Fibroblast of skin of abdomen (primary cell): ENCODE measurements around the gene STPG1.

Experiments
- DNase-seq: peaks from one replicate; pipeline ENCODE4 v3.0.0-alpha.2; 2013

Gene STPG1

GRCh38 chr1:24340770-24341169, 72.8 kb downstream of the STPG1 start:
- DNase-seq, result no peak

GRCh38 chr1:24339996-24340395, 73.6 kb downstream of the STPG1 start:
- no peak for DNase-seq

DNA sequence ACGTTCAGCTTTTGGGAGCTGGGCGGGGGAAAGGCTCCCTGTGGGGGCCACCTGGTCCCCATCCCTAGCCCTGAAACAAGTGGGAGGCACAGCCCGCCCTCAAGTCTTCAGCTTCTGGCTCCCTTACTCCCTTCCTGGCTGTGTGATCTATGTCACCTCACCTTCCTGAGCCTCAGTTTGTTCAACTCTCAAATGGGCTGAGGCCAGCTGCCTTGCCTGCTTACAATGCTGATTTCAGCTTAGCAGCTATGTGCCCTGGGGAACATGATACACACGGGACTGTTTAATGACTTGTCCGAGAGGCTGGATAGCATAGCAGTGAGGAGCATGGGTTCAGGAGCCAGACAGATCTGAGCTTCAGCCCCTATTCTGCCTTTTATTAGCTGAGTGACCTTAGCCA, 75.1 kb downstream of the STPG1 start:
- DNase-seq, result no peak

- no peak for DNase-seq
Measured at GRCh38 chr1:24337455-24337854, 76.1 kb downstream of the STPG1 start.

- no peak for DNase-seq
Measured at GRCh38 chr1:24336075-24336474, 77.5 kb downstream of the STPG1 start.

DNA sequence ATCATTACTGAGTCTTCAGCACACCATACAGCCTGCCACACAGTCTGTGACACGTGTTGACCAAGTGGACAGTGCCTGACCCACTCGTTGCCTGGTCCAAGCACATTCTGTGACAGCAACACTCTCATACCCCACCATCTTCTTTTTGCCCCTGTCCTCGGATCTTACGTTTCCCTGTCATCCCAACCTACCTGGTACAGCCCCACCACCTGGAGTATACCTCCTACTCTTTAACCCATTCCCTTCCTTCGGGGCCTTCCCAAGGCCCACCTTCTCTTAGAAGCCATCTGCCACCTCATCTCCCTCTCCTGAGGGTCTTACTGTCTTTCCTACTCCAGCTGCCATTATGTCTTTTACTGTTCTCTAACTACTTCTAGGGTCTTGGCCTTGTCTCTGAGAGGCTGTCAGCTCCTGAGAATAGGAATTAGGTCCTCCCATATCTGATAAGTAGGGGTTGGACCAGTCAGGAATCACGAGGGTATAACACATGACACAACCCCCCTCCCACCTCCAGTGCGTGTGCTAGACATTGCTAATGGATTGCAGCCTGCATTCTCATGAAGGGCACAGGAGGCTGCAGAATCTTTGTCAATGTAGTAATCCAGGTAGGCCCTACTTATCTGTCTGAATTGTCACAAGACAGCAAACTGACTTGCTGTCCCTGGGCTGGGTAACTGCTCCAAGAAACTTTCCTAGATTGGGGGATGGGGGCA, 81.5 kb downstream of the STPG1 start:
- DNase-seq, result no peak

GRCh38 chr1:24329797-24330543, 83.6 kb downstream of the STPG1 start:
- DNase-seq, result peak; percentile 74

- DNase-seq, result no peak
Measured at GRCh38 chr1:24329331-24329730, 84.3 kb downstream of the STPG1 start.

GRCh38 chr1:24327891-24328290, 85.7 kb downstream of the STPG1 start:
- peak; percentile 17 for DNase-seq

GRCh38 chr1:24327486-24327885, 86.1 kb downstream of the STPG1 start:
- DNase-seq, result no peak

- no peak for DNase-seq
Measured at GRCh38 chr1:24325587-24326449, 87.8 kb downstream of the STPG1 start.

DNA sequence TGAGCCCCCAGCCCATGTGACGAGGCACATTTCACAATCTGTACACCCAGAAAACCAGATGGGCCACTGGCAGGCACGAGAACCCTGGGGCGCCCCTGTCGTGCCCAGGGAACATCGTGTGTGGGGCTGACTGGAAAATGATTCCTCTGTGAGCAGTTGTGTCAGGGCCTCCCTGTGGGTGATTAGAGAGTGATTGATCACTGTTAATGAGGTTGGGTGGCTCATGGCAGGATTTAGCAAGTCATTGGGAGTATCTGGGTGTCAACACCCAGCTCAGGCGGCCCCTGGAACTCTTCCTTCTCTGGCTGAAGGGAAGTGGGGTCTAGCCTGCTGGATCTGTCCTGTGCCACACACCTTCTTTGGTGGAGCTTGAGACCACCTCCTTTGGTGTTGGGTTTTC, 88.7 kb downstream of the STPG1 start:
- no peak for DNase-seq

GRCh38 chr1:24323281-24323680, 90.3 kb downstream of the STPG1 start:
- no peak for DNase-seq

GRCh38 chr1:24322470-24323177, 91.0 kb downstream of the STPG1 start:
- peak; percentile 30 for DNase-seq

DNA sequence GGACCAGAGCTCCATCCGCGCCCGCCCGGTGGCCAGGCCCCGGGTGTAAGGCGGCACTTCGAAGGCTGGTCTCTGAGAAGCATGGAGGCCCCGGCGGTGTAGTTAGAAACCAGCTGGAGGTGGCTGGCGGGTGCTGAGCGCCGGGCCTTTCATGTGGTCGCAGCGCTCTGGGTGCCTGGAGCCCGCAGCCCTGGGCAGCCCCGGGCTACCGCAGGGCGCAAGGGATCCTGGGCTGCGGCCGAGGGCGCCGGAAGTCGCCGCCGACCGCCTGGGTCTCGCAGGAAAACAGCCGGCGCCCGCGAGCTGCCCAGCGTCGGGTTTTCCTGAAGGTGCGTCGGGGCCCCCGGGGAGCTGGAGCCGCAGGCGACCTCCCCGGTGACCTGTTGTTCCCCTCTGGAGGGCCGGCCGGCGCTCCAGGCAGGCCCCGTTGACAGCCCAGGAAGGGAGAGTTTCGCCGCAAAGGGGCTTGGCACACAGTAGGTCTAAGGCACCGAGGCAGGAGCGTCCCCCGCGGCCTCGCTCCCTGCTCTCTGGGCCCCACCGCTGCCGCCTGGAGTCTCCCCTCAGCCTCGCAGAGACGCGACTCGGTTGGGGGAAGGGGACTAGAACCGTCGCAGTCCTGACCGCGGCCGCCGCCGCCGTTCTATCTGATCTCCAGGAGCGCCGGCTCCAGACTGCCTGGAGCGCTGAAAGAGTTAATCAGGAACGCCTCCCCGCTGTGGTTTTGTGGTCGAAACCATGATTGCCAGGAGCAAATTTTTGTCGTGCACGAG, 91.7 kb downstream of the STPG1 start:
- peak; percentile 93 for DNase-seq

DNA sequence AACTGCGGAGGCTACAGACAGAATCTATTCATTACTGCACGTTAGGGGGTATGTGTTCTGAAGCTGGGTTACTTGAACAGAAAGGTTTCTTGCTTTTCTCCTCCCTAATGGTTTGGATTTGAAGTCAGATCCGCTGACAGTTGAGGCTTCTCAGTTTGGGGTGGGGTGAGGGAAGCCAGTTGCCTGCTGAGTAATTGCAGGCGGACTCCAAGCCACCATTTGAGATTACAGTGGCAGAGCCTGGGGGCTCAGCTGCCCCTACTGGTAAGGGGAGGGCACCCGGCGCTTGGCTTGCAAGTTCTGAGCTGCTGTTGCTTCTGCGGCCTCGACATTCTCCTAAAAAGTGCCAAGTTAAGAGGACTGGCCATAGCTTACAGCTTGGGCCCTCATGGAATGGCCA, 92.5 kb downstream of the STPG1 start:
- no peak for DNase-seq

DNA sequence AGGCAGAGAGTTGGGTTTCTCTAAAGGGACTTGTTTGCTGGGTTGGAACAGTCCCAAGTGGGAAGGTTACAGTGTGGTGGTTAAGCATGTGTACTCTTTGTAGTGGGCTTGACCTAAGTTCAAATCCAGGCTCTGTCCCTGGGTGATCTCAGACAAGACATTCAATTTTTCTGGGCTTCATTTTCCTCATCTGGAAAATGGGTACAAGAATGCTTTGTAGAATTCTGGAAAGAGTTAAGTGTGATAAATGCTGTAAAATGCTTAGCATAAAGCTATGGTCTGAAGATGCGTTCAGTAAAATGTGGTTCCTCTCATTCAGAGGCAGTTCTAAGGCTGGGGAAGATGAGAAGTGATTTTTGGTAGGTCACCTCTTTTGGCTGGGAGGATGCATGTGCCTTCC, 93.6 kb downstream of the STPG1 start:
- DNase-seq, result no peak

- no peak for DNase-seq
Measured at GRCh38 chr1:24319312-24319863, 94.2 kb downstream of the STPG1 start, which contains the start of gene GRHL3. Gene GRHL3, plus strand, starts transcription at chr1:24319357. Its CDS starts 195 bp downstream, at chr1:24319552.

GRCh38 chr1:24318615-24319311, 94.8 kb downstream of the STPG1 start:
- no peak for DNase-seq

DNA sequence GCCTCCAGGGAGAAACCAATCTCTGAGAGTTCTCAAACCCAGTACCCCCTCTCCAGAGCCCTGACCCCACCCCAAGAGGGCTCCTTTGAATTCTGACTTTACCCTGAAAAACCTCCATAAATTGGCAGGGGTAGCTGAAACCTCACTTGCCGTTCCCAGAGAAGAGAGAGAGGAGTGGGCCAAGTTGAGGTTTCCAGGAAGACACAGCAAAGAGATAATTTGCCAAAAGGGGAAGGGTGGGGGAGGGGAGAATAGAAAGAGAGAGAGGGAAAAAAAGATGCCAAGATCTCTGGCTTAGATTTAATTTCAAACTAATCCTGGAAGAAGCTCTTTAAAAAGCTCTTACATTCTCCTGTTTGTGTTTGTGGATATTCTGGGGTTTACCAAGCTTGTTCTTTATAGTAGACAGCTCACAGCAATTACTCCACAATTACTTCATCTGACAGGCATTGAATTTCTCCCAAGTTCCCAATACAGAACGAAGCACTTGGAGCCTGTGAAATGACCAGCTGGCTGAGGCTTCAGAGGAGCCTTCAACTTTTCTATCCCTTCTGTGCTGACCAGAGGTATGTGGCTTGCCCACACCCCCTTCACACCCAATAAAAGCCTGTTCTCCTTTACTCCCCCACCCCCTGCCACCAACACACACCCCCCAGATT, 95.5 kb downstream of the STPG1 start:
- DNase-seq, result peak; percentile 57
